ENCODE data around the gene KRTAP12-3.
"Not testable (repeated sequence)": the region's sequence is repeated elsewhere in the genome, so short reads cannot be mapped to it uniquely, and the experiment has no call there.

The KRTAP12-3 gene

GRCh38 chr21:44686000-44686781 lies 28.5 kb downstream of the KRTAP12-3 start:
- DNase-seq, result no peak

GRCh38 chr21:44686843-44687561 lies 29.3 kb downstream of the KRTAP12-3 start:
- DNase-seq, result no peak

GRCh38 chr21:44687671-44688070 lies 29.9 kb downstream of the KRTAP12-3 start:
- DNase-seq, result no peak

- not testable (repeated sequence) for DNase-seq
These were observed 32.0 kb downstream of the KRTAP12-3 start for GRCh38 chr21:44689740-44690139.

- no peak for DNase-seq
These were observed 34.0 kb downstream of the KRTAP12-3 start for GRCh38 chr21:44691686-44692085.

- DNase-seq, result no peak
These were observed 35.2 kb downstream of the KRTAP12-3 start for GRCh38 chr21:44692798-44693512.

GRCh38 chr21:44694776-44695175 lies 37.0 kb downstream of the KRTAP12-3 start:
- no peak for DNase-seq

GRCh38 chr21:44695184-44695583 lies 37.5 kb downstream of the KRTAP12-3 start:
- DNase-seq, result no peak

GRCh38 chr21:44695641-44696040 lies 37.9 kb downstream of the KRTAP12-3 start:
- DNase-seq, result no peak

- no peak for DNase-seq
These were observed 38.8 kb downstream of the KRTAP12-3 start for GRCh38 chr21:44696572-44696971.

GRCh38 chr21:44697172-44697810 lies 39.6 kb downstream of the KRTAP12-3 start, which contains the start of gene KRTAP10-12:
KRTAP10-12 (plus strand) TSS chr21:44697172; CDS start chr21:44697202, 30 bp downstream.
- DNase-seq, result not testable (repeated sequence)

- no peak for DNase-seq
These were observed 40.3 kb downstream of the KRTAP12-3 start for GRCh38 chr21:44697811-44698734.

- DNase-seq, result no peak
These were observed 41.8 kb downstream of the KRTAP12-3 start for GRCh38 chr21:44699502-44700001.

GRCh38 chr21:44700101-44701022 lies 42.6 kb downstream of the KRTAP12-3 start:
- no peak for DNase-seq

- no peak for DNase-seq
These were observed 43.3 kb downstream of the KRTAP12-3 start for GRCh38 chr21:44701023-44701400.

- DNase-seq, result no peak
These were observed 43.8 kb downstream of the KRTAP12-3 start for GRCh38 chr21:44701541-44701940.

GRCh38 chr21:44702111-44702972 lies 44.6 kb downstream of the KRTAP12-3 start:
- no peak for DNase-seq

- no peak for DNase-seq
These were observed 45.4 kb downstream of the KRTAP12-3 start for GRCh38 chr21:44702973-44703730.

All from activated CD4-positive, CD25-positive, alpha-beta regulatory T cell (primary cell).